Renal pelvis (tissue), 4 donors: ENCODE measurements around the gene NDUFS7. TPM values are rescaled to one million over a fixed set of nuclear protein-coding genes. Genes with fewer than 3 reads are reported as not detected.

Experiments
- DNase-seq: peaks from one replicate; pipeline ENCODE4 v3.0.0-alpha.2; 2013
- polyA plus RNA-seq, 3 donors: library from polyadenylated mRNA; unstranded; fragments of 120-200 nt; gene quantifications; one replicate each; pipeline ENCODE4 v1.2.1, GENCODE V29; 2013; ENCODE audit not compliant: insufficient read length in 3 of 3

NDUFS7 gene
- polyA plus RNA-seq, 3 donors = 76.0 to 98.5 (median 94.2) TPM

GRCh38 chr19:1441677-1442438 lies 58.2 kb downstream of the NDUFS7 start:
- no peak for DNase-seq

Other genes starting within 250 kb of the NDUFS7 start
- gene SBNO2, start 209.6 kb upstream of the NDUFS7 start, polyA plus RNA-seq = 10 to 100 TPM; 18.1 to 22.1 (median 20.2) TPM
- gene STK11, start 178.1 kb upstream of the NDUFS7 start, polyA plus RNA-seq = 10 to 100 TPM; 57.3 to 65.3 (median 60.8) TPM
- gene CBARP, start 145.9 kb upstream of the NDUFS7 start, polyA plus RNA-seq = 1 to 10 TPM; 2.0 to 3.2 (median 2.7) TPM
- 100 to 1,000 TPM; 119 to 152 (median 149) TPM for gene ATP5F1D, start 142.2 kb upstream of the NDUFS7 start, polyA plus RNA-seq
- gene MIDN, start 135.3 kb upstream of the NDUFS7 start, polyA plus RNA-seq = 10 to 100 TPM; 66.2 to 74.7 (median 68.1) TPM
- gene CIRBP, start 114.6 kb upstream of the NDUFS7 start, polyA plus RNA-seq = 100 to 1,000 TPM; 778 to 993 (median 799) TPM
- gene FAM174C, start 108.4 kb upstream of the NDUFS7 start, polyA plus RNA-seq = 10 to 100 TPM; 25.3 to 28.7 (median 28.5) TPM
- gene EFNA2, start 98.0 kb upstream of the NDUFS7 start, polyA plus RNA-seq = 1 to 10 TPM; 2.2 to 4.4 (median 3.8) TPM
- 10 to 100 TPM; 31.5 to 42.9 (median 42.9) TPM for gene GAMT, start 17.6 kb downstream of the NDUFS7 start, polyA plus RNA-seq
- gene DAZAP1, start 23.7 kb downstream of the NDUFS7 start, polyA plus RNA-seq = 10 to 100 TPM; 85.2 to 99.4 (median 98.2) TPM
- gene RPS15, start 54.5 kb downstream of the NDUFS7 start, polyA plus RNA-seq = 100 to 1,000 TPM; 716 to 925 (median 791) TPM
- gene APC2, start 66.2 kb downstream of the NDUFS7 start, polyA plus RNA-seq = 1 to 10 TPM; 1.3 to 1.9 (median 1.7) TPM
- gene C19orf25, start 95.3 kb downstream of the NDUFS7 start, polyA plus RNA-seq = 10 to 100 TPM; 29.1 to 39.1 (median 32.8) TPM
- 1 to 10 TPM; 8.2 to 9.8 (median 8.6) TPM for gene PCSK4, start 106.4 kb downstream of the NDUFS7 start, polyA plus RNA-seq
- 10 to 100 TPM; 24.2 to 33.2 (median 26.3) TPM for gene REEP6, start 107.3 kb downstream of the NDUFS7 start, polyA plus RNA-seq
- gene ADAMTSL5, start 129.1 kb downstream of the NDUFS7 start, polyA plus RNA-seq = 1 to 10 TPM in 1 of 3 donors, under 1 TPM in 2; 0.47 to 1.4 (median 0.78) TPM
- under 1 TPM; 0.20 to 0.46 (median 0.31) TPM for gene PLK5, start 140.2 kb downstream of the NDUFS7 start, polyA plus RNA-seq
- gene MEX3D, start 184.4 kb downstream of the NDUFS7 start, polyA plus RNA-seq = 10 to 100 TPM; 23.9 to 39.8 (median 33.3) TPM
- 10 to 100 TPM; 70.0 to 83.4 (median 82.8) TPM for gene MBD3, start 209.0 kb downstream of the NDUFS7 start, polyA plus RNA-seq
- gene UQCR11, start 221.6 kb downstream of the NDUFS7 start, polyA plus RNA-seq = 100 to 1,000 TPM in 2 of 3 donors, 10 to 100 TPM in 1; 99.6 to 131 (median 127) TPM